HG02840 (cell line): ENCODE measurements around the gene GPRIN3.

Experiments
- ATAC-seq: cut with Tn5 transposase; IDR thresholded peaks from one replicate; pipeline ENCODE4 v1.9.1; 2021; ENCODE audit warnings: mild to moderate bottlenecking, moderate library complexity, moderate number of reproducible peaks; ENCODE audit not compliant: unreplicated experiment, low FRiP score

GPRIN3 gene

DNA sequence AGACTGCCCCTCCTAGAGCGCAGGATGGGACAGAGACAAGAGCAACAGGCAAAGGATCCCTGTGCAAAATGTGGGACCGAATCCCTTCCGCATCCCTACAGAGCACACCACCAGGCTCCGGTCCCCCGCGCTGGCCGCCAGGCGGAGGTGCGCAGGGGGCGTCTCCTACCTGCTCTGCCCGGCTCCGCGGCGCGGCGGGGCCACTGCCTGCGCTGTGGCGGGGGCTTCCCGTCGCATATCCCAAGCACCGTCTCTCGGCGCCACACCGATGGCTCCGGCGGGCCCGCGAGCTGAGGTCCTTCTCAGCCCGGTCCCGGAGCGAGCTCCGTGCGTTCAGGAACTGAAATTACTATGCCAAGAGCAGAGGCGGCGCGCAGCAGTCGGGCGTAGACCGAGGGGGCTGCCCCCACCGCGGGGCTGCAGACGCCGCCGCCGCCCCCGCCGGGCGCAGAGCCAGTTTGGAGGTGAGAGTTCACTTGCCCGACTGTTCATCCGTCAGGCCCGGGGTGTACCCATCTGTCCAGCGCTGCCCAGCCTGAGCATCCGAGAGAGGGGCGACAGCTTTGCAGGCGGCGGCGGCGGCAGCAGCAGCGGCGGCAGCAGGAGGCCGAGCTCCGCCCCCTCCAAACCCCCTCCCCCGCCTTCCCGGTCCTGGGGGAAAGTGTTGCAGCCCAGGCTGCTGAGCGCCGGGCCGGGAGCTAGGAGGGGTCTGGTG lies at the start of gene GPRIN3:
TSS of gene GPRIN3 (minus strand) at position 355 of the 715 bp plus-strand sequence. CDS start 57,690 bp downstream, outside the sequence.
- ATAC-seq = peak; percentile 74

DNA sequence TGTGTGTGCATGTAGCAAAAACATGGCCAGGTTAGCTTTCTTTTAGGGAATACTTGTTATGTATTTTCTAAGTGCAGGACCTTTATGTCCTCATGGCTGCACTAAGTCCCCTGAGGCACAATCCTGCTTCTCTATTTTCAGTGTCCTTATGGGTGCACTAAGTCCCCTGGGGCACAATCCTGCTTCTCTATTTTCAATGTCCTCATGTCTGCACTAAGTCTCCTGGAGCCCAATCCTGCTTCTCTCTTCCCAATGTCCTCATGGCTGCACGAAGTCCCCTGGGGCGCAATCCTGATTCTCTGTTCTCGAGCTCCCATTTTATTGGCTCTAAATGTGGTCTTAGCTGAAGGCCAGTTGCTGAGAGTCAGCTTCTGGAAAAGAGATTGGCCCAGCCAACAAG lies 49.7 kb upstream of the GPRIN3 start:
- no peak for ATAC-seq

DNA sequence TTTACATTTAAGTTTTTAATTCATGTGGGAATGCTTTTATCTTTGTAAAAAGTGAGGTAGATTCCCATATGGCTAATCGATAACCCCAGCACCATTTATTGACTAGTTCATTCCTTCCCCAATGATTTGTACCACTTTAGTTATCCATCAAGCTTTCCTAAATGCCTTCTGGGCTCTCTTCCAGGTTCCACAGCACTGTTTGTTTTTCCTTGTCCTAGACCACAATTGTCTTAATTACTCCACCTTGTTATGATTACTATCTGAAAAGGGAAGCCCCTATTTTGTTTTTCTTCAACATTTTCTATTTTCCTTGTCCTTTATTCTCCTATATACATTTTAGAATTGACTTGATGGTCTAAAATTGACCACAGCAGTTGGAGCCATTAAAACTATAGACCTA lies 48.5 kb upstream of the GPRIN3 start:
- no peak for ATAC-seq

DNA sequence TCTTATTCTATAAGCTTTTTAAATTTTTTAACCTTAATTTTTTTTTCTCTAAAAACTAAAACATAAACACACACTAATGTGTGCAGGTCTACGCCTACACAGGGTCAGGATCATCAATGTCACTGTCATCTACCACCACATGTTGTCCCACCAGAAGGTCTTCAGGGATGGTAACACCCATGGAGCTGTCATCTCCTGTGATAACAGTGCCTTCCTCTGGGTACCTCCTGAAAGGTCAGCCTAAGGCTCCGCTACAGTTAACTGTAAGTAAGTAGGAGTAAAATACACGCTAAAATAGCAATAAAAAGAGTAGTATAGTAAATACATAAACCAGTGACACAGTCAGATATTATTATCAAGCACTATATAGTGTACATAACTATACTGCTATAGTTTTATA lies 45.9 kb upstream of the GPRIN3 start:
- ATAC-seq = no peak

DNA sequence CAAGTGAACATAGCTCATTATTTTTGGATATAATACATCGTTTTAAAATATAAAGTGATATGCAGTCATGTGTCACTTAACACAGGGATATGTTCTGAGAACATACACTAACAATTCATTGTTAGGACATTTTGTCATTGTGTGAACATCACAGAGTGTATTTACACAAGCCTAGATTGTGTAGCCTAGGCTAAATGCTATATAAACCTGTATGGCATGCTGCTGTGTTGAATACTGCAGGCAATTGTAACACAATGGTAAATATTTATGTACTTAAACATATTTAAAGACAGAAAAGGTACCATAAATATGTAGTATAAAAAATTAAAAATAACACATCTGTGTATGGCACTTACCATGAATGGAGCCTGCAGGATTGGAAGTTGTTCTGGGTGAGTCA lies 44.9 kb upstream of the GPRIN3 start:
- no peak for ATAC-seq

DNA sequence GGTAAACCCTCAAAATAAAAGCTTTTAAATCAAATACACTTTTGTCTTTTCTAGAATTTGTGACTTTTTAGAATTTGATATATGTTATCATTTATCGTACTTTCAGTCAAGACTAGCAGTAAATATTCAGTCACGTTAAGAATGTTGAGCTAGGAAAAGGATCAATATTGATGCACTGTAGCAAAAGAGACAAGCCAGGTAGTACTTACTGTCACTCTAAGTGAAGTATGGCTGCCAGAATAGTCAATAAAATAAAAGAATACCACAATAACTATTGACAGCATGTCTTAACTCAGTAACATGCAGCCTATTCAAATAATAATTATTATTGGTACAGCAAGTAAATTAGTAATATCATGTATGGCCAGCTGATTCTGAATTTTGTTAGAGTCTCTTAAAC lies 43.6 kb upstream of the GPRIN3 start:
- no peak for ATAC-seq

DNA sequence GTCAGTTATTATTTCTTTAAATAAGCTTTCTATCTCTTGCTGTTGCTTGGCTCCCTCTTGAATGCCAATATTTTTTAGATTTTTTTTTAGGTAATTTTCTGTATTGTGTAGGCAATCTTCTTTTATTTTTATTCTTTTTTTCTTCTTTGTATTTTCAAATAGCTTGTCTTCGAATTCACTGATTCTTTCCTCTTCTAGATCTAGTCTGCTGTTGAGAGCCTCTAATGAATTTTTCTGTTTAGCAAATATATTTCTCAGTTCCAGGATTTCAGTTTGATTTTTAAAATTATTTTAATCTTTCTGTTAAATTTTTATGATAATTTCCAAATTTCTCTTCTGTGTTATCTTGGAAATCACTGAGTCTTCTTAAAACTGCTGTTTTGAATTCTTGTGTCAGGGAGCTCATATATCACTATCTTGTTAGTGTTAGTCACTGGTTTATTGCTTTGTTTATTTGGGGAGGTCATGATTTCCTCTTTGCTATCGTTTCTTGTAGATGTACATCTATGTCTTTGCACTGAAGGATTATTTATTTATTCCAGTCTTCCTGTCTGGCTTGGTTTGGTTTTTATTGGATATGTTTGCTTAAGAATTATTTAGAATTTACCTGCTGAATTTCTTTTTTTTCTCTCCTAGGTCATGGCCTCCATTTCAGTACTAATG lies 39.9 kb upstream of the GPRIN3 start:
- ATAC-seq = no peak

DNA sequence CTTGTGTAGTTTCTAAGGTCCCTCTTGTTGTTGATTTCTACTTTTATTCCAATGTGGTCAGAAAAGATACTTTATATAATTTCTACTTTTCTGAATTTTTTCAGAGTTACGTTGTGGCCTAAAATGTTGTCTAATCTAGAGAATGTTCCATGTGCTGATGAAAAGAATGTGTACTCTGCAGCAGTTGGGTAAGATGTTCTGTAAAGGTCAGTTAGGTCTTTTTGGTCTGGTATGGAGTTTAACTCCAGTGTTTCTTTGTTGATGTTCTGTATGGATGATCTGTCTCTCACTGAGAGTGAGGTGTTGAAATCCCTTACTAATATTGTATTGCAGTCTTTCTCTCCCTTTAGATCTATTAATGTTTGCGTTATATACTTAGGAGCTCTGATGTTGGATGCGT lies 37.0 kb upstream of the GPRIN3 start:
- ATAC-seq = no peak

DNA sequence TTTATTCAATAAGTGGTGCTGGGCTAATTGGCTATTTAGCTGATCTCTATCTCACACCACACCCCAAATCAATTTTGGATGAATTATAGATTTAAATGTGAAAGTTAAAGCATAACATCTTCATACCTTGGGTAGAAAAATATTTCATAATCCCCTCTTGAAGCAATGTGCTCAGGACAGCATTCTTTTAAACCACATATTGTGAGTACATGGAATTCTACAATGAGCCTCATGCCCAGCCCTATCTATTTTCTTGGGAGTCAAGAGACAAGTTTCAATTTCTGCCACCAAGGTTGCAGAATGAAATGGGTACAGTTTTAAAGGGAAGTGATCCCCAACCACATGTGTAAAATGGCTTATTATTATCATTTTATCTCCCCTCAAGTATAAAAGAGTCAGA lies 30.6 kb upstream of the GPRIN3 start:
- ATAC-seq = no peak

DNA sequence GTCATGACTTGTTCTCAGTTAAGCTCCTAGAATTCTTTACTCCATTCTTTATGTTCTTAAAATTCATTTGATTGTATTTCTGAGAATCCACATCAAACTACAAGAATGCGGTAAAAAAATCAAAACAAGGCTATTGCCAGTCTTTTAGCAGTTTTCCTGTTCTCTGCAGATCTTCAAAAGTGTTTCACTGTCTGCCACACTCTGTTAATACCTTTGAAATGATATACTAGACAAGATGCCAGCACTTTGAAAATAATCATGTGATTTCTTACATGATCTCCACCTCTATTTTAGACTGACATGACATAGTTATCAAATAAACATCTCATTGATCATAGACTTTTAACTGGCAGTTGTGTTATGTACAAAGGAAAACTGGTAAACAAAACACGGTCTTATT lies 30.1 kb upstream of the GPRIN3 start:
- no peak for ATAC-seq

DNA sequence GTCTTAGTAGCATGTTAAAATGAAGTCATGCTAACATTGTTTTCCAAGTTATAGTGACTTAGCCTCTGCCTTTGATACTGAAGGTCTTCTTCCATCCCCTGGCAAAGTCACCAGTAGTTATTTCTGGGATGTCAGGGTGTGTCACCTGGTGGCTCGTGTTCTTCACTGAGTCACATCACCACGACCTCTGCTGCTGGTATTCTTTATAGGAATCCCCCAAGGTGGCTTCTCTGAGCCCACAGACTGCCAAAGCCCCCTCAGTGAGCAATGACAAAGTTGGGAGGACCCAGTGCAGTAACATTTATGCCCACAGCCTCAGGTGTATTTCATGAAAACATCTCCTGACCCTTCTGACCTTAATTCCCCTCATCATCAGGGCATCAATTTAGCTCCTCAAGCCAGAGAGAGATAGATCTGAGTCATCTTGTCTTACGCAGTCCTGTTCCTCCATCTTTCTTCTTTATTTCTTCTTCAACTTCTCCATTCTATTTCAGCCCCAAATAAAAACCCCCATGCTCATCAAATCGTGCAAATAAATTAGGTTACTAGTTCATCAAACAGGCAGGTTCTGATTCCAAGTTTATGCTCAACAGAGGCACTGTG lies 29.3 kb upstream of the GPRIN3 start:
- no peak for ATAC-seq

DNA sequence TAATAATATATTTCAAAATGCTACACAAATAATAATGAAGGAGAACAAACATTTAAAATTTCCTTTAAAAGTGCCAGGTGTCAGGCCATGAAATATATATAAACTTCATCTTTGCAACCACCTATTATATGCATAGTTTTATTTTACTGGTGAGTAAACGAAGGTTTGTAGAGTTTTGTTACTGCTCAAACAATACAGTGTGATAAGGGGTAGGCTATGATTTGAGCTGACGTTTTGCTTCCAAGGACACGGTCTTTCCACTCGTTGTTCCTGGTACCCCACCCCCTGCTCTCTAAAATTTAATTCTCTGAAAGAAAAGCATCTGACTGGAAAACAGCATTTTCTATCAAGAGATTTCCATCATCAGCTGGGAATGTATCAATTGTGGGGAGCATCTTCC lies 27.2 kb upstream of the GPRIN3 start:
- no peak for ATAC-seq

DNA sequence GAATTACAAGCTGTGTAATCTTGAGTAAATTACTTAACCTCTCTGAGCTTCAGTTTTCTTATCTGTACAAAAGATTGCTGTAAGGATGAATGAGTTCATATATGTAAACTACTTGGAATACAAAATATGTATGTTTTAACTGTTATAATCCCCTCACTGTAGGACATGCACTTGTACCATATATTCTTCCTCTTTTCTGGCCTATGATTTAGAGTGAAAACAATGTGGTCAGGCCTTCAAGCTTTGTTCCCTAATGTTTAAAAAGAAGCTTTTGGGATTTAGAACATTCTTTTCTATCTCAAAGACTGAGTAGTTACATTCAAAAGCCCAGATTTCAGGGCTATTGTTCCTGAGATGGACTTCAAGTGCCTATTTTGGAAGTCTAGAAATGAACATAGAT lies 26.7 kb upstream of the GPRIN3 start:
- no peak for ATAC-seq

DNA sequence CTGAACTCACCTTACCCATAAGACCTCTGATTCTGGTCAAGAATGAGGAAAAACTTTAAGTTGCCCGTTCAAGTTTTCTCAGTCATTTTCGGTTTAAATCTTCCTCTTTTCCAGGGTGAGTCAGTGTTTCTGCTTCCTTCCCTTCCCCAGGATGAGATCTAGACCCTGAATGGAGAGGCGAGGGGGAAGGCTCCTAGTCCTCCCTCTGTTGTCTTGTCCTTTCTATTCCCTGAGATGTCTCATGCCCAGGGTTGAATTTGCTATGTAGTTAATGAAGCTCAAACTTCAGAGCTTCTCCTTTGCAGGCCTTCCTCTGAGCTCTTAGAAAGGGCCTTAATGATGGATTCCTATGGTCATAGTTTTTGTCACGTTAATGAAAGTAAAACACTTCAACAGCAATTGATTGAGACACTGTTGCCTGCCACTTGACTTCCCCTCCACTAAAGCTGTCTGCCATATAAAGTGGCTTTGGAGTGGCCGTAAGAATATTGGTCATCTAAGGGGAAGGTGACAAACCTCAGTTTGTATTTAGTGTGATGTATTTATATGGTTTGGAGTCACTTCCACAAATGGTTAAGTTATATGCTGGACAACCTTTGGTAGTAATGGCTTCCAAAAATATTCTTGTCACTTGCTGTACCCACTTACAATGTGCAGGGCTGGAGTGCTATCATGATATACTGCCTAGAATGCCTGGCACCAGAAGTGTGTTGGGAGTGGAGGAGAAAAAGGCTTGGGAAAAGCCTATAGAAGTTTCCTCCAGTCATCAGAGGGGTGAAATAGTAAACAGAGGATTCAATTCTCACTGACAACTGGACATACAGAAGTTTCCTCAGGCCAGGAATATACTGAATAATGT lies 24.3 kb upstream of the GPRIN3 start:
- ATAC-seq = no peak

DNA sequence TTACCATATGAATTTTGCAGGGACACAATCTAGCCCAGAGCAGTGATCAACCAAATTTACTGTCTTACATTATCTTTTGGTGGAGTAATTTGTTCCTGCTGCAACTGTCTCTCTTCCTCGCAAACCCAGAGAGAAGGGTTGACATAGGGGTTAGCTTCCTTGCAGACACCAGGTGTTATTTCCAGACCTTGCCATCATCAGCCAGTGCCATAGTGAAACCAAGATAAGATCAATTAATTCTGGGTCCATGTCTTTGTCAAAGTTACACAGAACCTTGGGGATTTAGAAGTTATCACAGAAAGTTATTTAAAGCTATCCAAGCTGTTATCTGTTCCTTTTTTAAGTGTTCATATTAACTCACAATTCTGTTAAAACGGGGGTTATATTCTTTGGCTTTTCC lies 23.6 kb upstream of the GPRIN3 start:
- ATAC-seq = no peak

DNA sequence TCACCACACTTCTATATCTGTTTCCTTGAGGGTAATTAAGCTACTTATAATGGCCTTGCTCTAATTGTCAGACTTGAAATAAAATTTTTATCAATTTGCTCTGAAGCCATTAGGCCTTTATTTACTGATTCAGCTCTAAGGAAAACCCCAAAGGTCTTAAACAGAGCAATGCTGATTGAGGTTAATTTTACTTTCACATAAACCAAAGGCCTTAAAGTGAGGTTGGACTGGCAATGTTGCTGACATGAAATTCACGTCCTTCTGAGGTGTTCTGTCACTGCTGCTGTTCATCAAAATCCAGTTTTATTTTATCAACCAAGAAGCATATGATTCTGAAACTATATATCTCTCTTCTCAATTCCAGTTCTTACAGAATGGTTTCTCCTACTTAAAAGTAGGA lies 21.7 kb upstream of the GPRIN3 start:
- no peak for ATAC-seq

DNA sequence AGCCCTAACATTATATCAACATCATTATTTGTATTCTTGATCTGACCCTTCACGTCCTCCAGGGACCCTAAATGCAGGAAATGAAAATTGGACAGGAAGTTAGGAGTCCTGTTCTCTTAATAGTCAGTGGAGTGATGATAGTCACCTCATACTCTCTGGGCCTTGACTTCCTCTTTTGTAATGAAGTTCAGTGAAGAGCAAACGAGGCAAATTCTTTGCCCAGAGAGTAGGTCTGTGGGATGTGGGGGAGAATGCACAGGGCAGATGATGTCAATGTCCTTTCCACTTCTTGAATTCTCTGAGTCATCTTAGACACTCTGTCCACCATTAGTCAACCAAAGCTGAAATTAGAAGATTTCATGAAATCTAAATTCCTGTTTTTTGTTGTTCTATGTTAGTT lies 17.1 kb upstream of the GPRIN3 start:
- ATAC-seq = peak; percentile 71

DNA sequence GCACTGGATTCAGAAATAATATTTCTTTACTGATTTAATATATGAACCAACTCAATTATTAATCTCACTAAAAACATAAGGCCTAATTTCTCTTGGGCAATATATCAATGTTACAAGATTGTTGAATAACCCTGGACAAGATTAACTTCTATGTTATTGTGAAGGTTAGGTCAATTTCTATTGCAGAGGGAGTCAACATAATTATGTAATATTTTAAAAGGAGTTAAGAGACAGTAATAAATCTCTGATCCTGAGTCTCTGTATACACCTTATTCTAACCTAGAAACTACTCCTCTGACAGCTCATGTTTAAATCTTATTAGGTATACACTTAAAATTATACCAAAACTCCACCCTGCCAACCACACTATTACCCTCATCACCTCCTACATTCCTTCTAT lies 15.1 kb upstream of the GPRIN3 start:
- no peak for ATAC-seq

DNA sequence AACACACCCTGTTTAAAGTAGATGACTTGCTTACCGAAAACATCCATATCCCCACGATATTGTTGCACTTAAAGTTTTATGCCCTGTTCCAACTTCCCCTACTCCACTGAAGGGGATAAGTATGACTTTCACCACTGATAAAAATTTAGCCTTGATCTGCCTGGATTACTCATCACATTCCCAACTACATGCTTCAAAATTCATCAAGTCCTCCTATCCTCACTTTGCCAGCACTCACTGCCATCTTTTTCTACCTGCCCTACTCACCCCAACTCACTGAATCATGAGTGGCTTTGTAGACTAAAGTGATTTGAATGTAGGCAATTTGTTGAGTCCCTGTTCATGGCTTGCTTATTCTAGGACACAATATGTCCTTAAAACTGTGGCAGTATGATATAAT lies 12.2 kb upstream of the GPRIN3 start:
- no peak for ATAC-seq

DNA sequence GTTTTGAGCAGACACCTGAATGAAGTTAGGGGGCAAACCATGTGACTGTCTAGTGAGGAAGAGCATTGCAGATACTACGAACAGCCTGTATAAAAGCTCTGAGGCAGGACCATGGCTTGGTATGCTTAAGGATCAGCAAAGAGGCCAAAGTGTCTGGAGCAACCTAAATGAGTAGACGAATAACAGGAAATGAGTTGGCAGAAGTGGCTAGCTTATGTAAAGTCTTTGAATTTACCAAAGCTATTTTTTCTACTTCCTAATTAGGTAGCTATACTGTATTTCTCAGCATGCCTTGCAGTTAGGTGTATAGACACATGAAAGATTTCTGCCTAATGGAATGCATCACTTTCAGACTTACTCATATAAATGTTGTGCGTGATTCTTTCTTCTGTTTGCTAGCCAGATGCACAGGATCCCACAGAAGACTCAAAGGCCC lies 9.3 kb upstream of the GPRIN3 start:
- ATAC-seq = no peak

DNA sequence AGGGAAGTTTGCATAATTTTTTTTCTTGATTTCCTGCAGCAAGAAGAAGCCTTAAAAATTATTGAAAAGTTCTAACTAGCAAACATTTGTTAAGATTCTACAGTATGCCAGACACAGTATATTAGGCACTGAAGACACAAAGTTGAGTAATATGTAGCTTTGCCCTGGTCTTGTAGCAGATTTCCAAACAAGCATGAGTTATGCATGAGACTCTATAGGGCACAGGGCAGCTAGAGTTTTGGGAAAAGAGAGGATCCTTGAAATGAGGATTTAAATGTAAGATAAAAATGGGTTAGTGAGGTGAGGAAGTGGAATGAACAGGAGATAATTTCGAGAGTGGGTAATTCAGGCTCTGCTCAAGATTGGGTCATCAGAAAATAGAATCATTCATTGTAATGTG lies 8.6 kb upstream of the GPRIN3 start:
- no peak for ATAC-seq
